ENCODE data around the gene CEBPG.

The CEBPG gene

GRCh38 chr19:33408116-33408515 lies 34.6 kb downstream of the CEBPG start:
- DNase-seq, result no peak

GRCh38 chr19:33408538-33409434 lies 35.3 kb downstream of the CEBPG start:
- no peak for DNase-seq

- no peak for DNase-seq
Observed at GRCh38 chr19:33409906-33410685, 36.6 kb downstream of the CEBPG start.

GRCh38 chr19:33410915-33411401 lies 37.4 kb downstream of the CEBPG start:
- DNase-seq, result no peak

GRCh38 chr19:33411621-33412180 lies 38.2 kb downstream of the CEBPG start:
- no peak for DNase-seq

GRCh38 chr19:33412601-33413425 lies 39.3 kb downstream of the CEBPG start:
- DNase-seq, result no peak

- DNase-seq, result no peak
Observed at GRCh38 chr19:33413426-33413725, 39.9 kb downstream of the CEBPG start.

GRCh38 chr19:33413868-33414666 lies 40.6 kb downstream of the CEBPG start:
- DNase-seq, result no peak

GRCh38 chr19:33414667-33415605 lies 41.4 kb downstream of the CEBPG start:
- no peak for DNase-seq

- DNase-seq, result no peak
Observed at GRCh38 chr19:33416307-33417215, 43.1 kb downstream of the CEBPG start.

GRCh38 chr19:33417751-33418150 lies 44.2 kb downstream of the CEBPG start:
- no peak for DNase-seq

- DNase-seq, result no peak
Observed at GRCh38 chr19:33418461-33418860, 45.0 kb downstream of the CEBPG start.

GRCh38 chr19:33418871-33419787 lies 45.6 kb downstream of the CEBPG start:
- DNase-seq, result no peak

- DNase-seq, result no peak
Observed at GRCh38 chr19:33419788-33420130, 46.2 kb downstream of the CEBPG start.

GRCh38 chr19:33420821-33421220 lies 47.3 kb downstream of the CEBPG start:
- no peak for DNase-seq

GRCh38 chr19:33421368-33421767 lies 47.9 kb downstream of the CEBPG start:
- no peak for DNase-seq

- DNase-seq, result no peak
Observed at GRCh38 chr19:33422369-33423180, 49.1 kb downstream of the CEBPG start.

- no peak for DNase-seq
Observed at GRCh38 chr19:33424181-33424580, 50.7 kb downstream of the CEBPG start.
